Mucosa of gallbladder (tissue), 1 donor: ENCODE measurements around the gene TENT4B. TPM values are rescaled to one million over a fixed set of nuclear protein-coding genes. Genes with fewer than 3 reads are reported as not detected.
A peak's percentile ranks its signal among the peaks of the same experiment; 100 is the strongest.
"Not testable (repeated sequence)": the region's sequence is repeated elsewhere in the genome, so short reads cannot be mapped to it uniquely, and the experiment has no call there.

Experiments
- DNase-seq: peaks from one replicate; pipeline ENCODE4 v3.0.0-alpha.2; 2020; ENCODE audit warnings: low spot score
- total RNA-seq: library from RNA; stranded (reverse); gene quantifications from one replicate; pipeline ENCODE4 v1.2.1, GENCODE V29; 2021
- donor health status: DM: no; HTN: no; CAD: no.

The TENT4B gene
- total RNA-seq, 1 donor from 2014 or later: 13.3 TPM

GRCh38 chr16:50154420-50154950 is 1.4 kb downstream of the TENT4B start:
- DNase-seq: no peak

- no peak for DNase-seq
Measured at GRCh38 chr16:50155925-50156324, 2.8 kb downstream of the TENT4B start.

GRCh38 chr16:50156590-50156989 is 3.5 kb downstream of the TENT4B start:
- no peak for DNase-seq

GRCh38 chr16:50160495-50161164 is 7.5 kb downstream of the TENT4B start:
- peak; percentile 10 for DNase-seq

- DNase-seq: no peak
Measured at GRCh38 chr16:50161950-50162349, 8.8 kb downstream of the TENT4B start.

- no peak for DNase-seq
Measured at GRCh38 chr16:50165473-50165872, 12.4 kb downstream of the TENT4B start.

- no peak for DNase-seq
Measured at GRCh38 chr16:50166511-50167500, 13.7 kb downstream of the TENT4B start.

GRCh38 chr16:50167556-50167955 is 14.4 kb downstream of the TENT4B start:
- no peak for DNase-seq

- no peak for DNase-seq
Measured at GRCh38 chr16:50169555-50170096, 16.5 kb downstream of the TENT4B start.

GRCh38 chr16:50171773-50172172 is 18.7 kb downstream of the TENT4B start:
- not testable (repeated sequence) for DNase-seq

- no peak for DNase-seq
Measured at GRCh38 chr16:50172195-50172922, 19.3 kb downstream of the TENT4B start.

- DNase-seq: no peak
Measured at GRCh38 chr16:50173316-50173715, 20.2 kb downstream of the TENT4B start.

GRCh38 chr16:50178491-50178941 is 25.4 kb downstream of the TENT4B start:
- no peak for DNase-seq

GRCh38 chr16:50182441-50182840 is 29.3 kb downstream of the TENT4B start:
- DNase-seq: no peak

- no peak for DNase-seq
Measured at GRCh38 chr16:50183316-50183715, 30.2 kb downstream of the TENT4B start.

- no peak for DNase-seq
Measured at GRCh38 chr16:50185005-50185505, 31.9 kb downstream of the TENT4B start.

GRCh38 chr16:50188619-50189136 is 35.6 kb downstream of the TENT4B start:
- no peak for DNase-seq

- no peak for DNase-seq
Measured at GRCh38 chr16:50190292-50190691, 37.2 kb downstream of the TENT4B start.

GRCh38 chr16:50192386-50193050 is 39.4 kb downstream of the TENT4B start:
- no peak for DNase-seq

GRCh38 chr16:50193594-50193993 is 40.5 kb downstream of the TENT4B start:
- no peak for DNase-seq
